Activated CD4-positive, alpha-beta memory T cell treated with anti-CD3 and anti-CD28 coated beads for 36 hours (primary cell): ENCODE measurements around the gene ANGPTL5. TPM values are rescaled to one million over a fixed set of nuclear protein-coding genes. Genes with fewer than 3 reads are reported as not detected.

Experiments
- CTCF ChIA-PET: fragments of 350-600 bp; sonication (Branson Sonifier 250); formaldehyde crosslinking; loops from one replicate; lab custom pipeline; 2021; ENCODE audit warnings: antibody characterized with exemption, inconsistent platforms; lab: Charles Lee
- POLR2A ChIA-PET: fragments of 350-600 bp; sonication (Branson Sonifier 250); formaldehyde crosslinking; loops from one replicate; lab custom pipeline; 2021; ENCODE audit warnings: antibody characterized with exemption; lab: Charles Lee
- DNase-seq: peaks from one replicate; pipeline ENCODE4 v3.0.0-alpha.2; 2020
- H3K27ac Mint-ChIP-seq: one replicate; pipeline ENCODE4 v1.8.0; 2021; ENCODE audit warnings: mixed read lengths
- H3K27me3 Mint-ChIP-seq: one replicate; pipeline ENCODE4 v1.8.0; 2021; ENCODE audit warnings: mixed read lengths
- H3K36me3 Mint-ChIP-seq: one replicate; pipeline ENCODE4 v1.8.0; 2021; ENCODE audit warnings: mixed read lengths
- H3K4me1 Mint-ChIP-seq: one replicate; pipeline ENCODE4 v1.8.0; 2021; ENCODE audit warnings: low read depth, mixed read lengths
- H3K4me3 Mint-ChIP-seq: one replicate; pipeline ENCODE4 v1.8.0; 2021; ENCODE audit warnings: mild to moderate bottlenecking, mixed read lengths
- H3K9me3 Mint-ChIP-seq: one replicate; pipeline ENCODE4 v1.8.0; 2021; ENCODE audit warnings: mixed read lengths
- intact Hi-C: fragments of 100-400 bp; cut with micrococcal nuclease; formaldehyde crosslinking; loops from one replicate; pipeline ENCODE4 v1.15.1; 2023
- total RNA-seq, 2 experiments: library from RNA; stranded (reverse); gene quantifications; one replicate each; pipeline ENCODE4 v1.2.3, GENCODE V29; 2021

Gene ANGPTL5
- total RNA-seq, 2 experiments from 2014 or later: not detected

- intact Hi-C loops: no loop called here
These were observed 68.1 kb downstream of the ANGPTL5 start for GRCh38 chr11:101848262-101848661.

DNA sequence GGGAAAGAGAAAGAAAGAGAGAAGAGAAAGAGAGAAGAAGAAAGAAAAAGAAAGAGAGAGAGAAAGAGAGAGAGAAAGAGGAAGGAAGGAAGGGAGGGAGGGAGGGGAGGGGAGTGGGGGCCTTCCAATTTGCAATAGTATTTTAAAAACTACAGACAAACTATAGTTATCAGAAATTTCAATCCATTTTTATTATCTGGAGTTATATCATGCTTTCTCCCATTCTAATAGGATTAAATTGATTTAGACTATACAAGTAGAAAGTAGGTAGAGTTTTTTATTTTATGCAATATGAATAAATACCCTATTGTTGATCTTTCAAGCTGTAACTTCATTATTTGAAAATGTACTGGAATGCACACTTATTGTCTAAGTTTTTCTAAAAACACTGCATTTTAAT lies 71.7 kb downstream of the ANGPTL5 start:
- POLR2A ChIA-PET: no interaction called here
- DNase-seq: no peak
- no peaks in the 10 kb centered on the region for H3K36me3 Mint-ChIP-seq
- no peak overlapping the region for H3K27ac Mint-ChIP-seq
- H3K4me3 Mint-ChIP-seq: no peak overlapping the region
- H3K4me1 Mint-ChIP-seq: no peaks in the 10 kb centered on the region
- peaks cover 3% of the 10 kb centered on the region for H3K9me3 Mint-ChIP-seq
- intact Hi-C loops: no loop called here
- CTCF ChIA-PET: no interaction called here
- no peaks in the 10 kb centered on the region for H3K27me3 Mint-ChIP-seq

More at GRCh38 chr11:101848262-101848661, 68.1 kb downstream of the ANGPTL5 start:
- no peak for DNase-seq
- no peaks in the 10 kb centered on the region for H3K36me3 Mint-ChIP-seq
- no peaks in the 10 kb centered on the region for H3K4me1 Mint-ChIP-seq
- ChIA-PET POLR2A (no interaction called here), CTCF (interaction anchor here (0.8 to 1.8 kb wide), 3 partner anchors 13 to 160 kb away, joined by 3 to 4 read pairs (median 4); no protein-coding TSS in a partner anchor)
- no peaks in the 10 kb centered on the region for H3K9me3 Mint-ChIP-seq
- no peak overlapping the region for H3K4me3 Mint-ChIP-seq
- H3K27ac Mint-ChIP-seq: no peak overlapping the region
- no peaks in the 10 kb centered on the region for H3K27me3 Mint-ChIP-seq

- intact Hi-C loops: no loop called here
These were observed 75.6 kb downstream of the ANGPTL5 start for GRCh38 chr11:101840704-101841103.

More at GRCh38 chr11:101840704-101841103, 75.6 kb downstream of the ANGPTL5 start:
- ChIA-PET CTCF (no interaction called here), POLR2A (no interaction called here)
- Mint-ChIP-seq H3K9me3 (peaks cover 3% of the 10 kb centered on the region), H3K36me3 (no peaks in the 10 kb centered on the region), H3K4me1 (no peaks in the 10 kb centered on the region), H3K4me3 (no peak overlapping the region), H3K27me3 (peaks cover 2% of the 10 kb centered on the region), H3K27ac (no peak overlapping the region)
- DNase-seq: no peak

Other genes with a start within 250 kb of the ANGPTL5 start
- gene CEP126, start 1.5 kb downstream of the ANGPTL5 start, total RNA-seq: 1 to 10 TPM; 1.1 to 1.8 TPM
- not detected for gene CFAP300, start 130.9 kb upstream of the ANGPTL5 start, total RNA-seq
- under 1 TPM; 0.24 to 0.71 TPM for gene YAP1, start 193.9 kb upstream of the ANGPTL5 start, total RNA-seq